SK-N-SH treated with all-trans-retinoic acid at 6 μM for 48 hours (cell line): ENCODE measurements around the gene NOD2.

Experiments used
- BACH2 ChIP-seq: fragments of 250-450 bp; sonication (Bioruptor Pico); IDR thresholded peaks from 2 replicates; pipeline ENCODE4 v1.9.0; 2021; ENCODE audit warnings: mild to moderate bottlenecking, borderline replicate concordance
- ESRRG ChIP-seq: fragments of 250-450 bp; sonication (Bioruptor Pico); IDR thresholded peaks from 2 replicates; pipeline ENCODE4 v1.6.1; 2021; ENCODE audit warnings: mild to moderate bottlenecking
- PPARA ChIP-seq: fragments of 250-450 bp; sonication (Bioruptor Pico); IDR thresholded peaks from 2 replicates; pipeline ENCODE4 v1.5.0; 2020; ENCODE audit warnings: mild to moderate bottlenecking, borderline replicate concordance
- SNAI2 ChIP-seq: fragments of 250-450 bp; sonication (Bioruptor Pico); IDR thresholded peaks from 2 replicates; pipeline ENCODE4 v1.5.0; 2020; ENCODE audit warnings: mild to moderate bottlenecking, moderate library complexity
- TCF4 ChIP-seq: fragments of 250-450 bp; sonication (Bioruptor Pico); IDR thresholded peaks from 2 replicates; pipeline ENCODE4 v1.8.0; 2021; ENCODE audit warnings: mild to moderate bottlenecking, moderate library complexity, borderline replicate concordance
- ZNF70 ChIP-seq: fragments of 450-650 bp; formaldehyde crosslinking; IDR thresholded peaks from 2 replicates; pipeline ENCODE4 v1.5.0; 2020; ENCODE audit warnings: mild to moderate bottlenecking, moderate library complexity
- TF ChIP-seq, protein P1 (sequence below): fragments of 250-450 bp; sonication (Bioruptor Pico); IDR thresholded peaks from 2 replicates; pipeline ENCODE4 v1.5.1; 2021; ENCODE audit warnings: mild to moderate bottlenecking, moderate library complexity
- TF ChIP-seq, protein P2 (sequence below): fragments of 250-450 bp; sonication (Bioruptor Pico); IDR thresholded peaks from 2 replicates; pipeline ENCODE4 v1.8.0; 2021; ENCODE audit warnings: low read depth, mild to moderate bottlenecking, moderate library complexity, borderline replicate concordance
- TF ChIP-seq, protein P3 (sequence below): fragments of 250-450 bp; sonication (Bioruptor Pico); IDR thresholded peaks from 2 replicates; pipeline ENCODE4 v1.5.0; 2020; ENCODE audit warnings: mild to moderate bottlenecking, moderate library complexity

DNA sequence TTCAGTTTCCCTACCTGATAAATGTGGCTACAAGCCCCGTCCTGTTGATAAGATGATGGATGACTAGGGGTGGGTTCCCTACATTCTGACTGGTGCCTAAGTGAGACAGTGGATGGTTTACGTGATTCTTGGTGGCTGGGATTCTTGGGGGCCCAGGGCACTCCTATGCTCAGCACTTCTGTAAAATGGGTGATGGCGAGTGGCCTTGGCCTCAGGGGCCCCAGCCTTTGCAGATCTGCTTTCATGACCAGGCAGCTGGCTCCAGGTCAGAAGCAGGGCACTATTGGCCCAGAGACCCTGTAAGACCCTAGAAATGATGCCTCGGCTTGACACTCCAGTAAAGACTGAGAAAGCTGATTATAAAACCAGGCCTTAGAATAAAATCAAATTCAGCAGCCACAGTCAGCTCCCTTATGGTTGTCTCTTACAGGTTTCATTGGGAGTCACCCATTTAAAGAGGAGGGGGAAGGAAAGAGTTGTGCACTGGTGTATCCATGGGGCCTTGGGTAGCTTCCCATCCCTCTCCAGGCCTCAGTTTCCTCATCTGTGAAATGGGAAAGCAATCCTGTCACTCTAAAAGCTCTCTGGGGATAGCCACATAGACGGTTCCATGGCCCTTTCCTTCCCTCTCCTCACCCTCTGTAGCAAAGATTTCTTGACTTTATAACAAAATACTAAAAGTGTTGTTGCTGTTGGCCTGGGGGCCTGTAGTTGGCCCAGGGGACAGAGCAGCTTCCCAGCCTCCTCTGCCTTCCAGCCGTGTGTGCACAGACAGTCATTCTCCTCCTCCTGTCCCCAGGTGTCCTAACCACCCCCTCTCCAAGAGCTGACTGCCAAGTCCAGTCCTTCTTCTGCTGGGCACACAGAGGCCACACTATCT, 13.5 kb upstream of the NOD2 start:
- TF ChIP-seq ESRRG (no peak), TCF4 (no peak), SNAI2 (CRISPR knock-in tag) (no peak), ZNF70 (CRISPR knock-in tag) (no peak), BACH2 (CRISPR knock-in tag) (no peak), PPARA (CRISPR knock-in tag) (no peak)
- TF ChIP-seq, protein P1, sequence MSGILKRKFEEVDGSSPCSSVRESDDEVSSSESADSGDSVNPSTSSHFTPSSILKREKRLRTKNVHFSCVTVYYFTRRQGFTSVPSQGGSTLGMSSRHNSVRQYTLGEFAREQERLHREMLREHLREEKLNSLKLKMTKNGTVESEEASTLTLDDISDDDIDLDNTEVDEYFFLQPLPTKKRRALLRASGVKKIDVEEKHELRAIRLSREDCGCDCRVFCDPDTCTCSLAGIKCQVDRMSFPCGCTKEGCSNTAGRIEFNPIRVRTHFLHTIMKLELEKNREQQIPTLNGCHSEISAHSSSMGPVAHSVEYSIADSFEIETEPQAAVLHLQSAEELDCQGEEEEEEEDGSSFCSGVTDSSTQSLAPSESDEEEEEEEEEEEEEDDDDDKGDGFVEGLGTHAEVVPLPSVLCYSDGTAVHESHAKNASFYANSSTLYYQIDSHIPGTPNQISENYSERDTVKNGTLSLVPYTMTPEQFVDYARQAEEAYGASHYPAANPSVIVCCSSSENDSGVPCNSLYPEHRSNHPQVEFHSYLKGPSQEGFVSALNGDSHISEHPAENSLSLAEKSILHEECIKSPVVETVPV: no peak
- TF ChIP-seq, protein P2, sequence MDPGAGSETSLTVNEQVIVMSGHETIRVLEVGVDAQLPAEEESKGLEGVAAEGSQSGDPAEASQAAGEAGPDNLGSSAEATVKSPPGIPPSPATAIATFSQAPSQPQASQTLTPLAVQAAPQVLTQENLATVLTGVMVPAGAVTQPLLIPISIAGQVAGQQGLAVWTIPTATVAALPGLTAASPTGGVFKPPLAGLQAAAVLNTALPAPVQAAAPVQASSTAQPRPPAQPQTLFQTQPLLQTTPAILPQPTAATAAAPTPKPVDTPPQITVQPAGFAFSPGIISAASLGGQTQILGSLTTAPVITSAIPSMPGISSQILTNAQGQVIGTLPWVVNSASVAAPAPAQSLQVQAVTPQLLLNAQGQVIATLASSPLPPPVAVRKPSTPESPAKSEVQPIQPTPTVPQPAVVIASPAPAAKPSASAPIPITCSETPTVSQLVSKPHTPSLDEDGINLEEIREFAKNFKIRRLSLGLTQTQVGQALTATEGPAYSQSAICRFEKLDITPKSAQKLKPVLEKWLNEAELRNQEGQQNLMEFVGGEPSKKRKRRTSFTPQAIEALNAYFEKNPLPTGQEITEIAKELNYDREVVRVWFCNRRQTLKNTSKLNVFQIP (CRISPR knock-in tag): no peak
- TF ChIP-seq, protein P3, sequence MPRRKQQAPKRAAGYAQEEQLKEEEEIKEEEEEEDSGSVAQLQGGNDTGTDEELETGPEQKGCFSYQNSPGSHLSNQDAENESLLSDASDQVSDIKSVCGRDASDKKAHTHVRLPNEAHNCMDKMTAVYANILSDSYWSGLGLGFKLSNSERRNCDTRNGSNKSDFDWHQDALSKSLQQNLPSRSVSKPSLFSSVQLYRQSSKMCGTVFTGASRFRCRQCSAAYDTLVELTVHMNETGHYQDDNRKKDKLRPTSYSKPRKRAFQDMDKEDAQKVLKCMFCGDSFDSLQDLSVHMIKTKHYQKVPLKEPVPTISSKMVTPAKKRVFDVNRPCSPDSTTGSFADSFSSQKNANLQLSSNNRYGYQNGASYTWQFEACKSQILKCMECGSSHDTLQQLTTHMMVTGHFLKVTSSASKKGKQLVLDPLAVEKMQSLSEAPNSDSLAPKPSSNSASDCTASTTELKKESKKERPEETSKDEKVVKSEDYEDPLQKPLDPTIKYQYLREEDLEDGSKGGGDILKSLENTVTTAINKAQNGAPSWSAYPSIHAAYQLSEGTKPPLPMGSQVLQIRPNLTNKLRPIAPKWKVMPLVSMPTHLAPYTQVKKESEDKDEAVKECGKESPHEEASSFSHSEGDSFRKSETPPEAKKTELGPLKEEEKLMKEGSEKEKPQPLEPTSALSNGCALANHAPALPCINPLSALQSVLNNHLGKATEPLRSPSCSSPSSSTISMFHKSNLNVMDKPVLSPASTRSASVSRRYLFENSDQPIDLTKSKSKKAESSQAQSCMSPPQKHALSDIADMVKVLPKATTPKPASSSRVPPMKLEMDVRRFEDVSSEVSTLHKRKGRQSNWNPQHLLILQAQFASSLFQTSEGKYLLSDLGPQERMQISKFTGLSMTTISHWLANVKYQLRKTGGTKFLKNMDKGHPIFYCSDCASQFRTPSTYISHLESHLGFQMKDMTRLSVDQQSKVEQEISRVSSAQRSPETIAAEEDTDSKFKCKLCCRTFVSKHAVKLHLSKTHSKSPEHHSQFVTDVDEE (CRISPR knock-in tag): no peak
